ENCODE measurements around the gene BDH1. TPM values are rescaled to one million over a fixed set of nuclear protein-coding genes. Genes with fewer than 3 reads are reported as not detected.

Gene BDH1
- total RNA-seq, 3 donors from 2014 or later, result 14.6 to 33.1 (median 16.4) TPM

GRCh38 chr3:197504229-197504628, 51.5 kb downstream of the BDH1 start:
- intact Hi-C loops (cut with DNase I; ENCODE audit: low total_unique reads), result loop anchor here (10.0 kb wide), 1 partner anchor 229 kb away; no protein-coding TSS in a partner anchor
- TF ChIP-seq, protein P1, sequence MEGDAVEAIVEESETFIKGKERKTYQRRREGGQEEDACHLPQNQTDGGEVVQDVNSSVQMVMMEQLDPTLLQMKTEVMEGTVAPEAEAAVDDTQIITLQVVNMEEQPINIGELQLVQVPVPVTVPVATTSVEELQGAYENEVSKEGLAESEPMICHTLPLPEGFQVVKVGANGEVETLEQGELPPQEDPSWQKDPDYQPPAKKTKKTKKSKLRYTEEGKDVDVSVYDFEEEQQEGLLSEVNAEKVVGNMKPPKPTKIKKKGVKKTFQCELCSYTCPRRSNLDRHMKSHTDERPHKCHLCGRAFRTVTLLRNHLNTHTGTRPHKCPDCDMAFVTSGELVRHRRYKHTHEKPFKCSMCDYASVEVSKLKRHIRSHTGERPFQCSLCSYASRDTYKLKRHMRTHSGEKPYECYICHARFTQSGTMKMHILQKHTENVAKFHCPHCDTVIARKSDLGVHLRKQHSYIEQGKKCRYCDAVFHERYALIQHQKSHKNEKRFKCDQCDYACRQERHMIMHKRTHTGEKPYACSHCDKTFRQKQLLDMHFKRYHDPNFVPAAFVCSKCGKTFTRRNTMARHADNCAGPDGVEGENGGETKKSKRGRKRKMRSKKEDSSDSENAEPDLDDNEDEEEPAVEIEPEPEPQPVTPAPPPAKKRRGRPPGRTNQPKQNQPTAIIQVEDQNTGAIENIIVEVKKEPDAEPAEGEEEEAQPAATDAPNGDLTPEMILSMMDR (IDR thresholded peaks at IDR 0.05), result no peak
- TF ChIP-seq POLR2AphosphoS5 (IDR thresholded peaks at IDR 0.05) (no peak), POLR2A (IDR thresholded peaks at IDR 0.05) (no peak)
- no peak overlapping the region for H3K4me3 ChIP-seq
- DNase-seq (ENCODE audit: low spot score in 2 of 2), result no peak
- H3K4me1 ChIP-seq, result no peaks in the 10 kb centered on the region
- H3K9me3 ChIP-seq, result no peaks in the 10 kb centered on the region
- H3K36me3 ChIP-seq, result no peaks in the 10 kb centered on the region
- H3K27me3 ChIP-seq, result no peaks in the 10 kb centered on the region
- H3K27ac ChIP-seq, result no peak overlapping the region

DNA sequence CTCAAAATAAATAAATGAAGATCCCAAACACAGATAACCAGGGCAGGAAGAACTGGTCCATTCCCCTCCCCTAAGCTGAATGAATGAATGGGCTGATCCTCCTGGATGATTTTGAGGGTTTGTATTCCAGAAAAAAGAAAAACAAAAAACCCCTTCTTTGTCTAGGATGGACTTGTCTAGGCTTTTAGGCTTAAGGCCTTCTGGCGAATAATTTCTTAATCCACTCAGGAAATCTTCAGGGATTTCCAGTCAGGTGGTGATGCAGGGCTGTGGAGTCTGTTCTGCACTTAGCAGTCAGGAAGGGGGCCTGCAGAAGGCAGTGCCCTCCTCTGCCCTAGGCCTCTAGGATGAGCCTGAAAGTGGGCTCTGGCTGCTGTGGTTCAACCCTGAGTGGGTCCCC, 52.1 kb downstream of the BDH1 start:
- Histone ChIP-seq H3K36me3 (no peaks in the 10 kb centered on the region), H3K9me3 (no peaks in the 10 kb centered on the region), H3K27ac (peak overlapping the region in 1 of 2 donors; percentile 17), H3K4me3 (no peak overlapping the region), H3K4me1 (no peaks in the 10 kb centered on the region), H3K27me3 (no peaks in the 10 kb centered on the region)
- TF ChIP-seq POLR2AphosphoS5 (IDR thresholded peaks at IDR 0.05), result no peak
- TF ChIP-seq, protein P1 (IDR thresholded peaks at IDR 0.05), result no peak
- no peak for TF ChIP-seq POLR2A (IDR thresholded peaks at IDR 0.05)
- DNase-seq (ENCODE audit: low spot score in 2 of 2), result no peak
- intact Hi-C loops (cut with DNase I; ENCODE audit: low total_unique reads), result loop anchor here (10.0 kb wide), 1 partner anchor 229 kb away; no protein-coding TSS in a partner anchor

DNA sequence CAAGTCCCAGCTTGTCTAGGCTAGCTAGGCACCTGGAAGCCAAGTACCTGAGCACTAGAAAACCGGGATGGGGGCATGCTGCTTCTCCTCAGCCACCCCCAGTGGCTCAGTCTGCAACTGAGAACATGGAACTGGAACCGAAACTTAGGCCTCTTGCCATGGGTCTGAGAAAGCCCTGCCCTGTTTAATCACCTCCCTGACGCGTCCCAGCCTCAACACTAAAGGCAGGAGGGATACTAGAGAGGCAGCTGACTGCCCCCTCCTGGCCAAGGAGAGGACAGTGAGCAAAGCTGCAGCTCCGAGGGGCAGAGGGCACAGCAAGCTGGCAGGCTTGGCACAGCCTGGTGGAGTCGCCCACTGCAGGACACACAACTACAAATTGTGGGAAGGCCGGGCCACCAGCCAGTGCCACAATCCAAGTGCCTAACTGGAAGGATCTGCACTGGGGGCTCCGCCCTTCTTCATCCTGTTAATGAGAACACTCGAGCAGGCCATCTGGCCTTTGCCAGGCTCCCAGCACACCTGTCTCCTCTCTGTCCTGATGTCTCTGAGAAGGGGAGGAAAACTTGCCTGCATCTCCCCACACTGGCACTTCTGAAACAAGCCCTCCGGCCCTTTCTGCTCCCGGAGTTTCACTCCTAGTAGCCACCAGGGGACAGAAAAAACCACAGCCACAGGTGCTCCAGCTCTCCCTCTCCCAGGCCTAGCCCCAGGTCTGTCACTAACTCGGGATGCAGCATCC, 53.7 kb downstream of the BDH1 start:
- Histone ChIP-seq H3K4me1 (no peaks in the 10 kb centered on the region), H3K4me3 (no peak overlapping the region), H3K27ac (peak overlapping the region in 1 of 2 donors; percentile 17), H3K9me3 (no peaks in the 10 kb centered on the region), H3K36me3 (no peaks in the 10 kb centered on the region), H3K27me3 (no peaks in the 10 kb centered on the region)
- TF ChIP-seq, protein P1 (IDR thresholded peaks at IDR 0.05), result peak; percentile 17 to 71 (median 34)
- TF ChIP-seq POLR2A (IDR thresholded peaks at IDR 0.05) (no peak), POLR2AphosphoS5 (IDR thresholded peaks at IDR 0.05) (no peak)
- peak in 1 of 2 donors; percentile 41 for DNase-seq (ENCODE audit: low spot score in 2 of 2)
- intact Hi-C loops (cut with DNase I; ENCODE audit: low total_unique reads), result loop anchor here (10.0 kb wide), 1 partner anchor 227 kb away; no protein-coding TSS in a partner anchor

- intact Hi-C loops (cut with DNase I; ENCODE audit: low total_unique reads), result loop anchor here (10.0 kb wide), 1 partner anchor 227 kb away; no protein-coding TSS in a partner anchor
Observed at GRCh38 chr3:197501496-197501878, 54.3 kb downstream of the BDH1 start.

DNA sequence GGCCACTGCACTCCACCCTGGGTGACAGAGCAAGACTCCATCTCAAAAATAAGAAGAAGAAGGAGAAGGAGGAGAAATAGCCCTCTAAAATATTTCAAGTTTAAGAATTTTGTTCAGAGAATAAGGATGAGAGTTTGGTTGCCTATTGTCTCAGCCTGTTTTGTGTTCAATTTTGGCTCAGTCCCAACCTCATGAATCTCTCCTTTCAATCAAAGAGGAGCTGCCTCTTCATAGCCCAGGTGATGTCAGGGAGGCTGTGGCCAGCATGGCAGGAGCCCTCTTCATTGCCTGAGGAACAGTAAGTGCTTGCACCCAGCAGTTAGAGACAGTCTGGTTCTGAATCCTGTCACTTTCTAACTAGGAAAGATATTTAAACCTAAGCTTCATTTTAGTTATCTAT, 55.0 kb downstream of the BDH1 start:
- no peaks in the 10 kb centered on the region for H3K4me1 ChIP-seq
- intact Hi-C loops (cut with DNase I; ENCODE audit: low total_unique reads), result loop anchor here (10.0 kb wide), 1 partner anchor 226 kb away; no protein-coding TSS in a partner anchor
- no peaks in the 10 kb centered on the region for H3K27me3 ChIP-seq
- no peak overlapping the region for H3K27ac ChIP-seq
- H3K4me3 ChIP-seq, result no peak overlapping the region
- no peaks in the 10 kb centered on the region for H3K36me3 ChIP-seq
- H3K9me3 ChIP-seq, result no peaks in the 10 kb centered on the region
- no peak for DNase-seq (ENCODE audit: low spot score in 2 of 2)
- TF ChIP-seq POLR2AphosphoS5 (IDR thresholded peaks at IDR 0.05), result no peak
- TF ChIP-seq POLR2A (IDR thresholded peaks at IDR 0.05), result no peak
- TF ChIP-seq, protein P1 (IDR thresholded peaks at IDR 0.05), result no peak

More at GRCh38 chr3:197501496-197501878, 54.3 kb downstream of the BDH1 start:
- Histone ChIP-seq H3K36me3 (no peaks in the 10 kb centered on the region), H3K9me3 (no peaks in the 10 kb centered on the region), H3K27me3 (no peaks in the 10 kb centered on the region), H3K27ac (no peak overlapping the region), H3K4me1 (no peaks in the 10 kb centered on the region), H3K4me3 (no peak overlapping the region)
- no peak for TF ChIP-seq POLR2A (IDR thresholded peaks at IDR 0.05)
- TF ChIP-seq, protein P1 (IDR thresholded peaks at IDR 0.05), result no peak
- no peak for DNase-seq (ENCODE audit: low spot score in 2 of 2)

Measured in breast epithelium (tissue), 4 donors.